GM12878 (cell line): ENCODE results near the gene ICA1. TPM values are rescaled to one million over a fixed set of nuclear protein-coding genes. Genes with fewer than 3 reads are reported as not detected.
A peak's percentile ranks its signal among the peaks of the same experiment; 100 is the strongest.

Source experiments
- ATAC-seq: fragments of 200-7000 bp; cut with Tn5 transposase; 3 replicates; pipeline ENCODE4 v1.9.1; 2020; ENCODE audit warnings: mild to moderate bottlenecking, moderate library complexity
- BruUV-seq: library from RNA; stranded (reverse); fragments of 400-500 nt; replicated peaks from 2 replicates; lab custom pipeline; 2021; lab: Mats Ljungman, UMichigan
- CTCF ChIA-PET: fragments of 300-600 bp; sonication (Branson Sonifier 250); formaldehyde crosslinking; extraction: SDS; loops from one replicate; lab custom pipeline; 2021; ENCODE audit warnings: inconsistent platforms; lab: Yijun Ruan, JAX
- POLR2A ChIA-PET: fragments of 350-600 bp; formaldehyde crosslinking; extraction: SDS; loops from one replicate; lab custom pipeline; 2021; ENCODE audit warnings: inconsistent platforms; lab: Charles Lee
- RAD21 ChIA-PET: fragments of 300-600 bp; sonication (Branson Sonifier 250); formaldehyde crosslinking; loops from one replicate; lab custom pipeline; 2023; ENCODE audit warnings: antibody characterized with exemption; ENCODE audit not compliant: unreplicated experiment; lab: Charles Lee
- SMC1A ChIA-PET: fragments of 300-600 bp; sonication (Branson Sonifier 250); formaldehyde crosslinking; loops from one replicate; lab custom pipeline; 2023; ENCODE audit not compliant: unreplicated experiment, uncharacterized antibody; lab: Charles Lee
- DNase-seq: peaks from one replicate; pipeline ENCODE4 v3.0.0-alpha.2; 2011; ENCODE audit warnings: low read depth, low spot score
- FAIRE-seq: peaks from 3 replicates; lab custom pipeline; 2011; peaks lifted over from hg19 to GRCh38; lab: Jason Lieb, UNC
- H2AFZ ChIP-seq: 2 replicates; pipeline ENCODE4 v1.6.0; 2011; ENCODE audit warnings: low read depth, low read length, control low read depth; ENCODE audit not compliant: control insufficient read depth
- H3K27ac ChIP-seq: 2 replicates; pipeline ENCODE4 v1.5.1; 2011; ENCODE audit warnings: control low read depth; ENCODE audit not compliant: control insufficient read depth, insufficient read depth
- H3K27me3 ChIP-seq, 2 experiments: replicated peaks in 1 of 2; 2 replicates each; pipeline versions ENCODE4 v1.6.0 to v1.6.1; 2011; ENCODE audit warnings: low read length in 1 of 2; ENCODE audit not compliant: control insufficient read depth in 2 of 2, insufficient read depth in 2 of 2
- H3K36me3 ChIP-seq, 2 experiments: 2 replicates each; pipeline ENCODE4 v1.5.1; 2011; ENCODE audit warnings: low read length in 1 of 2; ENCODE audit not compliant: control insufficient read depth in 2 of 2, insufficient read depth in 2 of 2
- H3K4me1 ChIP-seq: 2 replicates; pipeline ENCODE4 v1.6.1; 2011; ENCODE audit warnings: mild to moderate bottlenecking, low read length, moderate library complexity, mixed read lengths; ENCODE audit not compliant: control insufficient read depth, insufficient read depth
- H3K4me2 ChIP-seq: 2 replicates; pipeline ENCODE4 v1.6.0; 2011; ENCODE audit warnings: control low read depth; ENCODE audit not compliant: control insufficient read depth, insufficient read depth
- H3K4me3 ChIP-seq: fragments of 200-600 bp; sonication (generic); 2 replicates; pipeline ENCODE4 v1.5.1; 2016
- H3K79me2 ChIP-seq: 2 replicates; pipeline ENCODE4 v1.6.0; 2011; ENCODE audit warnings: low read length; ENCODE audit not compliant: control insufficient read depth, insufficient read depth
- H3K9ac ChIP-seq: 2 replicates; pipeline ENCODE4 v1.8.0; 2011; ENCODE audit warnings: low read length, control low read depth, mixed read lengths; ENCODE audit not compliant: control insufficient read depth, insufficient read depth
- H3K9me3 ChIP-seq: replicated peaks from 3 replicates; pipeline ENCODE4 v1.5.1; 2011; ENCODE audit warnings: mild to moderate bottlenecking, low read length; ENCODE audit not compliant: control insufficient read depth, insufficient read depth
- H4K20me1 ChIP-seq: 2 replicates; pipeline ENCODE4 v1.6.0; 2011; ENCODE audit not compliant: control insufficient read depth, insufficient read depth
- CHD4 ChIP-seq: fragments of 200-600 bp; sonication (generic); IDR thresholded peaks from 2 replicates; pipeline ENCODE4 v1.6.1; 2016; ENCODE audit warnings: mild to moderate bottlenecking
- EGR1 ChIP-seq, 2 experiments: IDR thresholded peaks; 1 replicate in 1 of 2; 2 replicates in 1 of 2; pipeline ENCODE4 v1.6.1; 2011 to 2012; ENCODE audit warnings: low read depth in 2 of 2, low read length in 2 of 2, borderline replicate concordance in 1 of 2, mild to moderate bottlenecking in 1 of 2, moderate library complexity in 1 of 2
- GATAD2B ChIP-seq: fragments of 450-650 bp; conservative IDR thresholded peaks from 2 replicates; pipeline ENCODE4 v1.6.1; 2017; ENCODE audit warnings: low read depth, mild to moderate bottlenecking, moderate library complexity
- MEF2A ChIP-seq: IDR thresholded peaks from 2 replicates; pipeline ENCODE4 v1.6.1; 2011; ENCODE audit warnings: low read depth, mild to moderate bottlenecking, low read length, moderate library complexity; ENCODE audit not compliant: insufficient read depth
- POLR2AphosphoS2 ChIP-seq: IDR thresholded peaks from 2 replicates; pipeline ENCODE4 v1.6.1; 2011; ENCODE audit warnings: low read depth, mild to moderate bottlenecking, low read length, improper control_type of control experiment, moderate library complexity
- RUNX3 ChIP-seq: IDR thresholded peaks from 2 replicates; pipeline ENCODE4 v1.6.1; 2012; ENCODE audit warnings: low read length, inconsistent platforms
- SREBF2 ChIP-seq: IDR thresholded peaks from 2 replicates; pipeline ENCODE4 v1.6.1; 2012; ENCODE audit warnings: mild to moderate bottlenecking, low read length
- TCF12 ChIP-seq: IDR thresholded peaks from 2 replicates; pipeline ENCODE4 v1.6.1; 2011; ENCODE audit warnings: low read depth, mild to moderate bottlenecking, low read length
- ZNF24 ChIP-seq: fragments of 450-650 bp; IDR thresholded peaks from 2 replicates; pipeline ENCODE4 v1.6.1; 2017; ENCODE audit warnings: antibody characterized with exemption, mild to moderate bottlenecking
- WGBS: methylation state at CpG from one replicate; pipeline ENCODE4 v1.1.6; 2016; ENCODE audit warnings: low lambda C conversion rate; ENCODE audit not compliant: insufficient replicate concordance, insufficient coverage; ENCODE audit errors: missing lambda C conversion rate; 5-methylcytosine and 5-hydroxymethylcytosine counted together
- in situ Hi-C: fragments of 300-500 bp; cut with MboI; formaldehyde crosslinking; loops from 9 replicates; pipeline ENCODE4 v1.14.3; 2018; ENCODE audit warnings: mixed read lengths
- intact Hi-C: fragments of 100-400 bp; cut with micrococcal nuclease; formaldehyde crosslinking; loops from one replicate; pipeline ENCODE4 v1.14.2; 2022; ENCODE audit not compliant: unreplicated experiment
- polyA plus RNA-seq, 11 experiments: library from polyadenylated mRNA; depleted of rRNA in 4 of 11; unstranded in 6 of 11; stranded (reverse) in 5 of 11; fragments of >200 nt; fragmentation: Nextera tagmentation in 4 of 11; fragmentation: Illumina TruSeq in 1 of 11; extraction: Ambion mirVana in 4 of 11; extraction: Trizol in 1 of 11; gene quantifications; 1 replicate in 1 of 11; 2 replicates in 10 of 11; pipeline versions ENCODE4 v1.2.1 to v1.2.3, GENCODE V29; 2011 to 2016; ENCODE audit warnings: inconsistent platforms in 2 of 11, missing spikeins in 2 of 11, low read depth in 1 of 11
- total RNA-seq, 4 experiments: library from RNA; depleted of rRNA in 3 of 4; stranded (reverse); fragments of >200 nt in 3 of 4; fragmentation: Illumina TruSeq in 1 of 4; extraction: Trizol in 1 of 4; gene quantifications; 2 replicates each; pipeline versions ENCODE4 v1.2.1 to v1.2.3, GENCODE V29; 2013 to 2021
- TF ChIP-seq, protein P1 (sequence below): fragments of 150-350 bp; IDR thresholded peaks from 2 replicates; pipeline ENCODE4 v1.6.1; 2014; ENCODE audit warnings: mild to moderate bottlenecking, low read depth, low read length
- TF ChIP-seq, protein P2 (sequence below): fragments of 450-650 bp; IDR thresholded peaks from 2 replicates; pipeline ENCODE4 v1.6.1; 2016; ENCODE audit warnings: mild to moderate bottlenecking

The ICA1 gene
- total and polyA plus RNA-seq, 10 of the 15 experiments (the other 5 are each of a cell fraction or from before 2014, with no cell fraction given): 1.3 to 35.1 (median 3.3) TPM

DNA sequence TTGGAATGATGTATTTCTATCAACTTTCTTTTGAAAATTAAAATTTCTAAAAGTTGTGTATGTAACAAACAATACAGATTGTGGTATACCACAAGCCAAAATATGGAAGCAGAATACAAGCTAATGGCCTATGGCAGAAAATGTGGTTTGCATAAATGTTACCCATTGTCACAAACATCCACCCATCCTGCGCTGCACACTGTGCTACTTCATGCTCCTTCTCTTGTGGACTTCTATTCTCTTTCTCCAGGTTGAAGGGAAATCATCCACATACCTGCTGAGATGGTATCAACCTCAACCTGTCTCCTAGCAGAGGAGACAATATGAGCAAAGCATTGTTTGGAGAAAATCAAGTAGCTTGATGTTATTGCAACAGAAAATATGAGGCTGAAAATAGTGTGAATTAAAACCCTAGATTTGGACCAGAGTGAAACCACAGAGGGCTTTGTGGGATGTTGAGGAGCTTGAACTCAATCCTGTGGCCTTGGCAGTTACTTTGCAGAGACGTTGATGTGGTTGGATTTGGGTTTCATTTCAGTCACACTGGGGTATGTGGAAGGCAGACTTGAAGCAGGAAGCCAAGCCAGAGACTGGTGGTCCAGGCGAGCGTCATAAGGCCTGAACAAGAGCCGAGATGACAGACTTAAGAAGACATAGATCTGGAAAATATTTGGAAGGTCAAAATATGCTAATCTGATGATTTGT lies 63.8 kb downstream of the ICA1 start:
- Histone ChIP-seq H3K4me2 (no peak overlapping the region), H3K9me3 (no peaks in the 10 kb centered on the region), H3K9ac (no peak overlapping the region), H3K4me1 (no peaks in the 10 kb centered on the region), H3K79me2 (no peaks in the 10 kb centered on the region), H3K36me3 (no peaks in the 10 kb centered on the region), H3K27me3 (no peaks in the 10 kb centered on the region), H3K27ac (no peak overlapping the region), H2AFZ (no peak overlapping the region), H4K20me1 (no peaks in the 10 kb centered on the region), H3K4me3 (no peak overlapping the region)
- intact Hi-C loops (no loop called here), in situ Hi-C loops (no loop called here)
- no peak for DNase-seq
- WGBS: 89% methylated on average over 5 of the region's 5 CpGs
- peak; percentile 38; the same call in 1 of the 3 replicates for ATAC-seq
- TF ChIP-seq RUNX3 (peak; percentile 46; the same call in 1 of the 2 replicates), MEF2A (no peak)
- ChIA-PET SMC1A (interaction anchor here (0.7 to 2.1 kb wide), 13 partner anchors 8 to 774 kb away, joined by 3 to 6 read pairs (median 3); no protein-coding TSS in a partner anchor), CTCF (interaction anchor here (0.6 to 1.2 kb wide), 5 partner anchors 14 to 517 kb away, joined by 3 to 4 read pairs (median 3); no protein-coding TSS in a partner anchor), POLR2A (interaction anchor here (0.6 kb wide), 1 partner anchor 555 kb away, joined by 3 read pairs; no protein-coding TSS in a partner anchor), RAD21 (interaction anchor here (1.0 to 1.1 kb wide), 2 partner anchors 16 to 538 kb away, joined by 3 read pairs; no protein-coding TSS in a partner anchor)
- no peak for FAIRE-seq
- BruUV-seq: no TSS peak

DNA sequence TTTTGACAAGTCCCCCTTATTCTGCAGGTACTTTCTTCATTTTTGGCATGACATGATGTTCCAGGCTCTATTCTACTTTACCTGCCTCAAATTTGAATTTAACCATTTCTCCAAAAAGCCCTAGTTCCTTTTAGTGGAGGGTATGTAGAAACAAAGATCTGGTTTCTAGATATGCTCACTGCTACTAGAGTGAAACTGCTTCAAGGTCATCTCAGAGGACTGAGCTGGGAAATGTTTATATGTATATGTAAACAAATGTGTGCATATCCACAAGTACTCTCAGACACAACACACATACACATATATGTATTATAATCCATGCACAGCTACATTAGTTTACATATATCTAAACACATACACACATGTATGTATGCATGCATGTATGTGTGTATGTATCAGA lies 69.1 kb downstream of the ICA1 start:
- Histone ChIP-seq H2AFZ (no peak overlapping the region), H4K20me1 (no peaks in the 10 kb centered on the region), H3K4me3 (no peak overlapping the region), H3K4me1 (no peaks in the 10 kb centered on the region), H3K4me2 (no peak overlapping the region), H3K9me3 (no peaks in the 10 kb centered on the region), H3K27me3 (no peaks in the 10 kb centered on the region)
- DNase-seq (no peak), ATAC-seq (no peak)
- intact Hi-C loops: loop anchor here (5.0 kb wide), 1 partner anchor 511 kb away; no protein-coding TSS in a partner anchor
- ChIA-PET SMC1A (interaction anchor here (0.6 to 1.3 kb wide), 3 partner anchors 9 to 68 kb away, joined by 3 to 4 read pairs (median 4); no protein-coding TSS in a partner anchor), POLR2A (interaction anchor here (0.5 to 1.2 kb wide), 4 partner anchors 12 to 80 kb away, joined by 3 to 4 read pairs (median 3); no protein-coding TSS in a partner anchor), CTCF (interaction anchor here (1.1 to 1.9 kb wide), 2 partner anchors 25 to 511 kb away, joined by 4 to 5 read pairs; no protein-coding TSS in a partner anchor), RAD21 (interaction anchor here (0.6 to 1.6 kb wide), 7 partner anchors 24 to 624 kb away, joined by 3 to 5 read pairs (median 3); no protein-coding TSS in a partner anchor)
- TF ChIP-seq EGR1 (IDR thresholded peaks at IDR 0.05; ENCODE audit: borderline replicate concordance in 1 of 2, low read depth in 2 of 2, low read length in 2 of 2) (no peak), SREBF2 (no peak), GATAD2B (no peak), POLR2AphosphoS2 (no peak), CHD4 (no peak), ZNF24 (no peak), TCF12 (no peak)
- TF ChIP-seq, protein P1, sequence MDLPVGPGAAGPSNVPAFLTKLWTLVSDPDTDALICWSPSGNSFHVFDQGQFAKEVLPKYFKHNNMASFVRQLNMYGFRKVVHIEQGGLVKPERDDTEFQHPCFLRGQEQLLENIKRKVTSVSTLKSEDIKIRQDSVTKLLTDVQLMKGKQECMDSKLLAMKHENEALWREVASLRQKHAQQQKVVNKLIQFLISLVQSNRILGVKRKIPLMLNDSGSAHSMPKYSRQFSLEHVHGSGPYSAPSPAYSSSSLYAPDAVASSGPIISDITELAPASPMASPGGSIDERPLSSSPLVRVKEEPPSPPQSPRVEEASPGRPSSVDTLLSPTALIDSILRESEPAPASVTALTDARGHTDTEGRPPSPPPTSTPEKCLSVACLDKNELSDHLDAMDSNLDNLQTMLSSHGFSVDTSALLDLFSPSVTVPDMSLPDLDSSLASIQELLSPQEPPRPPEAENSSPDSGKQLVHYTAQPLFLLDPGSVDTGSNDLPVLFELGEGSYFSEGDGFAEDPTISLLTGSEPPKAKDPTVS: no peak
- TF ChIP-seq, protein P2, sequence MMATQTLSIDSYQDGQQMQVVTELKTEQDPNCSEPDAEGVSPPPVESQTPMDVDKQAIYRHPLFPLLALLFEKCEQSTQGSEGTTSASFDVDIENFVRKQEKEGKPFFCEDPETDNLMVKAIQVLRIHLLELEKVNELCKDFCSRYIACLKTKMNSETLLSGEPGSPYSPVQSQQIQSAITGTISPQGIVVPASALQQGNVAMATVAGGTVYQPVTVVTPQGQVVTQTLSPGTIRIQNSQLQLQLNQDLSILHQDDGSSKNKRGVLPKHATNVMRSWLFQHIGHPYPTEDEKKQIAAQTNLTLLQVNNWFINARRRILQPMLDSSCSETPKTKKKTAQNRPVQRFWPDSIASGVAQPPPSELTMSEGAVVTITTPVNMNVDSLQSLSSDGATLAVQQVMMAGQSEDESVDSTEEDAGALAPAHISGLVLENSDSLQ: no peak
- TF ChIP-seq, all 136 proteins: peak for 0
- no TSS peak for BruUV-seq
- Histone ChIP-seq H3K9ac (no peak overlapping the region), H3K79me2 (no peaks in the 10 kb centered on the region), H3K36me3 (no peaks in the 10 kb centered on the region), H3K27ac (no peak overlapping the region)
- in situ Hi-C loops: no loop called here
- FAIRE-seq: no peak
